OCI-LY1 (cell line): ENCODE results near the gene KIF14.

Source experiments
- EZH2 ChIP-seq: fragments of 200-600 bp; sonication (generic), shearing (Covaris generic); IDR thresholded peaks from 2 replicates; pipeline ENCODE4 v1.8.0; 2017; ENCODE audit warnings: borderline replicate concordance, mixed run types, mild to moderate bottlenecking, antibody characterized with exemption, low read length, moderate library complexity, mixed read lengths
- TF ChIP-seq, protein P1 (sequence below): fragments of 200-600 bp; sonication (generic), shearing (Covaris generic); IDR thresholded peaks from 2 replicates; pipeline ENCODE4 v1.5.1; 2017; ENCODE audit warnings: mild to moderate bottlenecking, antibody characterized with exemption, low read length, moderate library complexity, mixed read lengths

DNA sequence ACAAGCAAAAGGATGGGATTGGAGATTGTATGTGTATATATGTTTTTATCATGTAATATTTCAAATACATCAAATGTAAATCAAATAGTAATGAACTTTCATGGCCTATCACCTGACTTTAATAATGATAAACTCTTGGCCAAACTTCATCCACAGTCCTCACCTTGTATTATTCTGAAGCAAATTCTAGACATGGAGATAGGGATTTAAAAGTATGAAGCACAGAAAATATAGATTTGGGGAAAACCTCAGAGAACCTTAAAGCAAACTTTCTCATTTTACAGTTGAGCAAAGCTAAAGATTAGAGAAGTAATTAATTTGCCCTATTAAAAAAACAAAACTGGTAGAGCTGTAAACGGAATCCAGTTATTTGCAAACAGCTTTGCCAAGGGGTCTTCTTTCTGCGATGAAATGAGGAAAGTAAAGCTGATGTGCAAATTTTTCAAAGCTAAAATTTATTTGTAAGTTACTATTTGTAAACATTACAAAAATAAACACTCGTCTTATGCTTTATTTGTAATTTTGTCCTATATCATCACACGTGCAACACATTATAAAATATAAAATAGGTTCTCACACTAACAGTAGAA, 19.9 kb upstream of the KIF14 start:
- TF ChIP-seq, protein P1, sequence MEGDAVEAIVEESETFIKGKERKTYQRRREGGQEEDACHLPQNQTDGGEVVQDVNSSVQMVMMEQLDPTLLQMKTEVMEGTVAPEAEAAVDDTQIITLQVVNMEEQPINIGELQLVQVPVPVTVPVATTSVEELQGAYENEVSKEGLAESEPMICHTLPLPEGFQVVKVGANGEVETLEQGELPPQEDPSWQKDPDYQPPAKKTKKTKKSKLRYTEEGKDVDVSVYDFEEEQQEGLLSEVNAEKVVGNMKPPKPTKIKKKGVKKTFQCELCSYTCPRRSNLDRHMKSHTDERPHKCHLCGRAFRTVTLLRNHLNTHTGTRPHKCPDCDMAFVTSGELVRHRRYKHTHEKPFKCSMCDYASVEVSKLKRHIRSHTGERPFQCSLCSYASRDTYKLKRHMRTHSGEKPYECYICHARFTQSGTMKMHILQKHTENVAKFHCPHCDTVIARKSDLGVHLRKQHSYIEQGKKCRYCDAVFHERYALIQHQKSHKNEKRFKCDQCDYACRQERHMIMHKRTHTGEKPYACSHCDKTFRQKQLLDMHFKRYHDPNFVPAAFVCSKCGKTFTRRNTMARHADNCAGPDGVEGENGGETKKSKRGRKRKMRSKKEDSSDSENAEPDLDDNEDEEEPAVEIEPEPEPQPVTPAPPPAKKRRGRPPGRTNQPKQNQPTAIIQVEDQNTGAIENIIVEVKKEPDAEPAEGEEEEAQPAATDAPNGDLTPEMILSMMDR = no peak
- no peak for TF ChIP-seq EZH2
